OCI-LY3 (cell line): ENCODE results near the gene PGLYRP3.

Source experiments
- H2AFZ ChIP-seq: fragments of 200-600, 300-600 bp; shearing (Covaris generic); 2 replicates; pipeline ENCODE4 v1.6.0; 2014; ENCODE audit warnings: antibody characterized with exemption, low read depth, low read length
- H3K27ac ChIP-seq: fragments of 200-600, 300-600 bp; sonication (generic); 2 replicates; pipeline ENCODE4 v1.5.1; 2014; ENCODE audit warnings: mild to moderate bottlenecking, low read length, moderate library complexity, mixed read lengths
- H3K27me3 ChIP-seq: fragments of 200-600, 300-600 bp; sonication (generic); 2 replicates; pipeline ENCODE4 v1.6.1; 2014; ENCODE audit warnings: low read depth, low read length, mixed read lengths
- H3K36me3 ChIP-seq: fragments of 200-600, 300-600 bp; sonication (generic); replicated peaks from 2 replicates; pipeline ENCODE3; 2014; ENCODE audit warnings: low read depth, low read length, mixed read lengths
- H3K4me1 ChIP-seq: fragments of 300-600, 200-600 bp; sonication (generic); 2 replicates; pipeline ENCODE4 v1.6.1; 2014; ENCODE audit warnings: low read length, mixed read lengths
- H3K4me2 ChIP-seq: fragments of 200-600, 300-600 bp; sonication (generic); 2 replicates; pipeline ENCODE4 v1.6.1; 2014; ENCODE audit warnings: low read length, mixed read lengths
- H3K4me3 ChIP-seq: fragments of 300-600, 200-600 bp; sonication (generic); 2 replicates; pipeline ENCODE4 v1.5.1; 2014; ENCODE audit warnings: antibody characterized with exemption, mild to moderate bottlenecking, low read length, moderate library complexity
- H3K79me2 ChIP-seq: fragments of 300-600, 200-600 bp; shearing (Covaris generic); 2 replicates; pipeline ENCODE4 v1.6.1; 2014; ENCODE audit warnings: mild to moderate bottlenecking, low read length, mixed read lengths
- H3K9ac ChIP-seq: fragments of 300-600, 200-600 bp; shearing (Covaris generic); 2 replicates; pipeline ENCODE4 v1.6.0; 2014; ENCODE audit warnings: mild to moderate bottlenecking, low read length, moderate library complexity
- H3K9me3 ChIP-seq: fragments of 200-600, 300-600 bp; shearing (Covaris generic); 2 replicates; pipeline ENCODE4 v1.6.1; 2014; ENCODE audit warnings: low read length, mixed read lengths; ENCODE audit not compliant: insufficient read depth
- H4K20me1 ChIP-seq: fragments of 200-600, 300-600 bp; sonication (generic); 2 replicates; pipeline ENCODE4 v1.6.1; 2016; ENCODE audit warnings: low read length, mixed read lengths; ENCODE audit not compliant: insufficient read depth
- CTCF ChIP-seq: fragments of 200-600, 300-600 bp; sonication (generic); IDR thresholded peaks from 2 replicates; pipeline ENCODE4 v1.5.1; 2014; ENCODE audit warnings: antibody characterized with exemption, low read length, low read depth
- EZH2phosphoT487 ChIP-seq: fragments of 200-600 bp; shearing (Covaris generic); IDR thresholded peaks from 2 replicates; pipeline ENCODE4 v1.6.1; 2018; ENCODE audit warnings: antibody characterized with exemption, mixed run types, low read depth

The PGLYRP3 gene

GRCh38 chr1:153355445-153356071, 42.8 kb upstream of the PGLYRP3 start:
- no peak overlapping the region for H3K27ac ChIP-seq
- peaks cover 34% of the 10 kb centered on the region for H3K4me1 ChIP-seq
- no peak overlapping the region for H3K4me3 ChIP-seq
- H3K4me2 ChIP-seq, result no peak overlapping the region
- no peaks in the 10 kb centered on the region for H3K9me3 ChIP-seq
- H3K27me3 ChIP-seq, result peaks cover 28% of the 10 kb centered on the region
- no peaks in the 10 kb centered on the region for H3K79me2 ChIP-seq
- TF ChIP-seq EZH2phosphoT487 (no peak), CTCF (peak; percentile 92)
- H3K9ac ChIP-seq, result no peak overlapping the region
- H3K36me3 ChIP-seq, result no peaks in the 10 kb centered on the region
- no peak overlapping the region for H2AFZ ChIP-seq
- no peaks in the 10 kb centered on the region; the same call in 1 of the 2 replicates for H4K20me1 ChIP-seq

GRCh38 chr1:153354515-153355193, 41.9 kb upstream of the PGLYRP3 start:
- H2AFZ ChIP-seq, result no peak overlapping the region
- no peak overlapping the region for H3K4me2 ChIP-seq
- peaks cover 31% of the 10 kb centered on the region for H3K27me3 ChIP-seq
- no peak overlapping the region for H3K9ac ChIP-seq
- peaks cover 34% of the 10 kb centered on the region for H3K4me1 ChIP-seq
- no peak overlapping the region for H3K4me3 ChIP-seq
- H3K27ac ChIP-seq, result no peak overlapping the region
- no peaks in the 10 kb centered on the region for H3K36me3 ChIP-seq
- no peaks in the 10 kb centered on the region; the same call in 1 of the 2 replicates for H4K20me1 ChIP-seq
- no peaks in the 10 kb centered on the region for H3K9me3 ChIP-seq
- TF ChIP-seq CTCF, result 0 out of 2 replicates have a peak, but pooled peaks have one; percentile 19
- no peak for TF ChIP-seq EZH2phosphoT487
- no peaks in the 10 kb centered on the region for H3K79me2 ChIP-seq

- Histone ChIP-seq H3K4me2 (no peak overlapping the region), H3K9ac (no peak overlapping the region), H3K9me3 (no peaks in the 10 kb centered on the region), H3K36me3 (no peaks in the 10 kb centered on the region), H3K79me2 (no peaks in the 10 kb centered on the region), H4K20me1 (no peaks in the 10 kb centered on the region; the same call in 1 of the 2 replicates), H3K27me3 (peaks cover 35% of the 10 kb centered on the region), H3K27ac (no peak overlapping the region), H3K4me3 (no peak overlapping the region), H3K4me1 (peaks cover 38% of the 10 kb centered on the region), H2AFZ (no peak overlapping the region)
- TF ChIP-seq CTCF (peak; percentile 76), EZH2phosphoT487 (no peak)
Measured at GRCh38 chr1:153353226-153353947, 40.6 kb upstream of the PGLYRP3 start.

- H3K9ac ChIP-seq, result no peak overlapping the region
- H3K4me3 ChIP-seq, result no peak overlapping the region
- H3K79me2 ChIP-seq, result no peaks in the 10 kb centered on the region
- no peaks in the 10 kb centered on the region; the same call in 1 of the 2 replicates for H4K20me1 ChIP-seq
- H2AFZ ChIP-seq, result no peak overlapping the region
- H3K4me2 ChIP-seq, result no peak overlapping the region
- H3K27ac ChIP-seq, result no peak overlapping the region
- H3K27me3 ChIP-seq, result peaks cover 38% of the 10 kb centered on the region
- TF ChIP-seq CTCF (peak; percentile 96), EZH2phosphoT487 (no peak)
- no peaks in the 10 kb centered on the region for H3K9me3 ChIP-seq
- peaks cover 42% of the 10 kb centered on the region for H3K4me1 ChIP-seq
- H3K36me3 ChIP-seq, result no peaks in the 10 kb centered on the region
Measured at GRCh38 chr1:153352523-153352922, 39.8 kb upstream of the PGLYRP3 start.
